MCF 10A (cell line): Measurements from ENCODE around the gene CFAP69. TPM values are rescaled to one million over a fixed set of nuclear protein-coding genes. Genes with fewer than 3 reads are reported as not detected.
"Not testable (repeated sequence)": the region's sequence is repeated elsewhere in the genome, so short reads cannot be mapped to it uniquely, and the experiment has no call there.

Experiments
- BruUV-seq: library from RNA; stranded (reverse); fragments of 400-500 nt; replicated peaks from 2 replicates; lab custom pipeline; 2021; lab: Mats Ljungman, UMichigan
- CTCF ChIA-PET: fragments of 300-600 bp; sonication (Branson Sonifier 250); formaldehyde crosslinking; extraction: SDS; loops from one replicate; lab custom pipeline; 2021; ENCODE audit warnings: antibody characterized with exemption, inconsistent platforms; lab: Yijun Ruan, JAX
- POLR2A ChIA-PET: fragments of 300-600, 350-650 bp; sonication (Branson Sonifier 250); formaldehyde crosslinking; extraction: SDS; loops from one replicate; lab custom pipeline; 2020; ENCODE audit warnings: antibody characterized with exemption, inconsistent platforms; lab: Yijun Ruan, JAX
- DNase-seq: peaks from one replicate; pipeline ENCODE4 v3.0.0-alpha.2; 2018; ENCODE audit not compliant: unreplicated experiment
- H3K27ac Mint-ChIP-seq: one replicate; pipeline ENCODE4 v1.8.0; 2022; ENCODE audit warnings: mild to moderate bottlenecking, low read depth, mixed read lengths; ENCODE audit not compliant: unreplicated experiment
- H3K27me3 Mint-ChIP-seq: one replicate; pipeline ENCODE4 v1.8.0; 2022; ENCODE audit warnings: mixed read lengths; ENCODE audit not compliant: insufficient read depth, unreplicated experiment
- H3K36me3 Mint-ChIP-seq: one replicate; pipeline ENCODE4 v1.8.0; 2022; ENCODE audit warnings: mild to moderate bottlenecking, moderate library complexity, mixed read lengths; ENCODE audit not compliant: insufficient read depth, unreplicated experiment
- H3K4me1 Mint-ChIP-seq: one replicate; pipeline ENCODE4 v1.8.0; 2022; ENCODE audit warnings: mixed read lengths; ENCODE audit not compliant: insufficient read depth, unreplicated experiment
- H3K4me3 Mint-ChIP-seq: one replicate; pipeline ENCODE4 v1.8.0; 2022; ENCODE audit warnings: mild to moderate bottlenecking, moderate library complexity, mixed read lengths; ENCODE audit not compliant: unreplicated experiment
- H3K9me3 Mint-ChIP-seq: one replicate; pipeline ENCODE4 v1.8.0; 2022; ENCODE audit warnings: mixed read lengths; ENCODE audit not compliant: unreplicated experiment
- intact Hi-C: fragments of 100-400 bp; cut with micrococcal nuclease; formaldehyde crosslinking; loops from 2 replicates; pipeline ENCODE4 v1.14.1; 2022
- total RNA-seq: library from RNA; stranded (reverse); gene quantifications from 2 replicates; pipeline ENCODE4 v1.2.3, GENCODE V29; 2022
- TF ChIP-seq, protein P1 (sequence below): fragments of 200-600 bp; IDR thresholded peaks from one replicate; pipeline ENCODE4 v1.8.0; 2022; ENCODE audit warnings: antibody characterized with exemption, mild to moderate bottlenecking; ENCODE audit not compliant: unreplicated experiment

Gene CFAP69
- total RNA-seq, 1 experiment from 2014 or later = 2.9 TPM

DNA sequence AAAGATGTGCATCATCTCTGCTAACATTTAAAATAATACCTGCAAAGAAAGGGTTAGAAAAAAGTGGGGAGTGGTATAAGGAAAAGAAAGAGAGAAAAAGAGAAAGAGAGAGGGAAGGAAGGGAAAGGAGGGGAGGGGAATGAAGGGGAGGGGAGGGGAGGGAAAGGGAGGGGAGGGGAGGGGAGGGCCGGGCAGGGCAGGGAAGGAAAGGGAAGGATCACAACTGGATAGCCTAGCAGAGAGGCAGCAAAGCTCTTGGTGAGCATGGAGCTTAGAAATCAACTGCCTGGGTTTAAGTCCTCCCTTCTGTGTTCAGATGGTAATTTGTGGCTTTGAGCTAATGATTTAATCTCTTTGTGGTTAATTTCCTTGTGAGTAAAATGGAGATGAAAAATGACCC lies 81.5 kb downstream of the CFAP69 start:
- TF ChIP-seq, protein P1, sequence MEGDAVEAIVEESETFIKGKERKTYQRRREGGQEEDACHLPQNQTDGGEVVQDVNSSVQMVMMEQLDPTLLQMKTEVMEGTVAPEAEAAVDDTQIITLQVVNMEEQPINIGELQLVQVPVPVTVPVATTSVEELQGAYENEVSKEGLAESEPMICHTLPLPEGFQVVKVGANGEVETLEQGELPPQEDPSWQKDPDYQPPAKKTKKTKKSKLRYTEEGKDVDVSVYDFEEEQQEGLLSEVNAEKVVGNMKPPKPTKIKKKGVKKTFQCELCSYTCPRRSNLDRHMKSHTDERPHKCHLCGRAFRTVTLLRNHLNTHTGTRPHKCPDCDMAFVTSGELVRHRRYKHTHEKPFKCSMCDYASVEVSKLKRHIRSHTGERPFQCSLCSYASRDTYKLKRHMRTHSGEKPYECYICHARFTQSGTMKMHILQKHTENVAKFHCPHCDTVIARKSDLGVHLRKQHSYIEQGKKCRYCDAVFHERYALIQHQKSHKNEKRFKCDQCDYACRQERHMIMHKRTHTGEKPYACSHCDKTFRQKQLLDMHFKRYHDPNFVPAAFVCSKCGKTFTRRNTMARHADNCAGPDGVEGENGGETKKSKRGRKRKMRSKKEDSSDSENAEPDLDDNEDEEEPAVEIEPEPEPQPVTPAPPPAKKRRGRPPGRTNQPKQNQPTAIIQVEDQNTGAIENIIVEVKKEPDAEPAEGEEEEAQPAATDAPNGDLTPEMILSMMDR = no peak
- Mint-ChIP-seq H3K27me3 (peaks cover 45% of the 10 kb centered on the region), H3K4me3 (no peak overlapping the region), H3K4me1 (no peaks in the 10 kb centered on the region), H3K36me3 (no peaks in the 10 kb centered on the region), H3K9me3 (no peaks in the 10 kb centered on the region), H3K27ac (no peak overlapping the region)
- CTCF ChIA-PET = interaction anchor here (0.6 kb wide), 1 partner anchor 56 kb away, joined by 4 read pairs; no protein-coding TSS in a partner anchor
- intact Hi-C loops = no loop called here
- BruUV-seq = no TSS peak
- POLR2A ChIA-PET = no interaction called here
- DNase-seq = no peak

- H3K4me1 Mint-ChIP-seq = no peaks in the 10 kb centered on the region
- ChIA-PET CTCF (no interaction called here), POLR2A (no interaction called here)
- DNase-seq = no peak
- TF ChIP-seq, protein P1 = no peak
- intact Hi-C loops = no loop called here
- no TSS peak for BruUV-seq
- peaks cover 26% of the 10 kb centered on the region for H3K27me3 Mint-ChIP-seq
- H3K9me3 Mint-ChIP-seq = no peaks in the 10 kb centered on the region
- no peak overlapping the region for H3K4me3 Mint-ChIP-seq
- H3K27ac Mint-ChIP-seq = no peak overlapping the region
- no peaks in the 10 kb centered on the region for H3K36me3 Mint-ChIP-seq
Measured at GRCh38 chr7:90334193-90334843, 89.3 kb downstream of the CFAP69 start.

- H3K9me3 Mint-ChIP-seq, BruUV-seq: not testable (repeated sequence)
Measured at GRCh38 chr7:90334926-90335325, 90.0 kb downstream of the CFAP69 start.

GRCh38 chr7:90337106-90337505 lies 92.1 kb downstream of the CFAP69 start:
- intact Hi-C loops = no loop called here
- no peak overlapping the region for H3K4me3 Mint-ChIP-seq
- CTCF ChIA-PET = interaction anchor here (0.5 to 2.1 kb wide), 2 partner anchors 9 to 21 kb away, joined by 3 to 15 read pairs; partner anchors contain the start of gene GTPBP10

More at GRCh38 chr7:90334926-90335325, 90.0 kb downstream of the CFAP69 start:
- DNase-seq, H3K36me3 Mint-ChIP-seq, H3K27ac Mint-ChIP-seq, H3K4me3 Mint-ChIP-seq, intact Hi-C loops, H3K4me1 Mint-ChIP-seq, POLR2A ChIA-PET, CTCF ChIA-PET: not testable (repeated sequence)
- peaks cover 26% of the 10 kb centered on the region for H3K27me3 Mint-ChIP-seq

More at GRCh38 chr7:90337106-90337505, 92.1 kb downstream of the CFAP69 start:
- POLR2A ChIA-PET = no interaction called here
- DNase-seq = no peak
- H3K27ac Mint-ChIP-seq = no peak overlapping the region
- H3K36me3 Mint-ChIP-seq = no peaks in the 10 kb centered on the region
- H3K4me1 Mint-ChIP-seq = no peaks in the 10 kb centered on the region
- no peaks in the 10 kb centered on the region for H3K9me3 Mint-ChIP-seq
- peaks cover 6% of the 10 kb centered on the region for H3K27me3 Mint-ChIP-seq
- no TSS peak for BruUV-seq
- TF ChIP-seq, protein P1 = no peak
